Measurements from ENCODE around the gene CSNK2A1. TPM values are rescaled to one million over a fixed set of nuclear protein-coding genes. Genes with fewer than 3 reads are reported as not detected.
A peak's percentile ranks its signal among the peaks of the same experiment; 100 is the strongest.
"Not testable (repeated sequence)": the region's sequence is repeated elsewhere in the genome, so short reads cannot be mapped to it uniquely, and the experiment has no call there.

The CSNK2A1 gene
- polyA plus RNA-seq, 10 donors: 84.1 to 135 (median 115) TPM

- peak; percentile 20 to 82 (median 55) for DNase-seq
Observed at GRCh38 chr20:461254-462198, 82.1 kb downstream of the CSNK2A1 start.

GRCh38 chr20:460707-461106, 82.9 kb downstream of the CSNK2A1 start:
- DNase-seq: peak in 1 of 3 donors; percentile 25

- DNase-seq: no peak
Observed at GRCh38 chr20:460180-460579, 83.4 kb downstream of the CSNK2A1 start.

GRCh38 chr20:458776-459175, 84.8 kb downstream of the CSNK2A1 start:
- no peak for DNase-seq

GRCh38 chr20:454951-455350, 88.6 kb downstream of the CSNK2A1 start:
- no peak for DNase-seq

- not testable (repeated sequence) for DNase-seq
Observed at GRCh38 chr20:452021-452420, 91.6 kb downstream of the CSNK2A1 start.

- DNase-seq: no peak
Observed at GRCh38 chr20:445514-446336, 97.9 kb downstream of the CSNK2A1 start.

- no peak for DNase-seq
Observed at GRCh38 chr20:444862-445426, 98.6 kb downstream of the CSNK2A1 start.

GRCh38 chr20:444117-444516, 99.5 kb downstream of the CSNK2A1 start:
- no peak for DNase-seq

GRCh38 chr20:443223-443775, 100.3 kb downstream of the CSNK2A1 start:
- no peak for DNase-seq

- no peak for DNase-seq
Observed at GRCh38 chr20:440636-441035, 103.0 kb downstream of the CSNK2A1 start.

GRCh38 chr20:440148-440547, 103.4 kb downstream of the CSNK2A1 start:
- no peak for DNase-seq

GRCh38 chr20:438571-439469, 104.8 kb downstream of the CSNK2A1 start:
- DNase-seq: peak in 2 of 3 donors; percentile 7 to 44

- DNase-seq: no peak
Observed at GRCh38 chr20:437787-438486, 105.7 kb downstream of the CSNK2A1 start.

GRCh38 chr20:436476-436875, 107.1 kb downstream of the CSNK2A1 start:
- no peak for DNase-seq

GRCh38 chr20:435558-435957, 108.0 kb downstream of the CSNK2A1 start:
- no peak for DNase-seq

GRCh38 chr20:434661-435419, 108.8 kb downstream of the CSNK2A1 start:
- DNase-seq: no peak

GRCh38 chr20:434221-434620, 109.4 kb downstream of the CSNK2A1 start:
- DNase-seq: no peak

- DNase-seq: no peak
Observed at GRCh38 chr20:433300-433975, 110.2 kb downstream of the CSNK2A1 start.
